Activated naive CD8-positive, alpha-beta T cell treated with anti-CD3 and anti-CD28 coated beads, Interleukin-2, amount 50 U/mL, for 24 hours (primary cell): Measurements from ENCODE around the gene KAT6B.
A peak's percentile ranks its signal among the peaks of the same experiment; 100 is the strongest.

ENCODE experiments used
- ATAC-seq: fragments of 150-1000 bp; cut with Tn5 transposase; one replicate; pipeline ENCODE4 v1.10.0; 2021
- DNase-seq: peaks from one replicate; pipeline ENCODE4 v3.0.0; 2021
- H3K27ac Mint-ChIP-seq: one replicate; pipeline ENCODE4 v1.8.0; 2021; ENCODE audit warnings: mild to moderate bottlenecking, mixed read lengths
- H3K27me3 Mint-ChIP-seq: one replicate; pipeline ENCODE4 v1.8.0; 2021; ENCODE audit warnings: mixed read lengths
- H3K36me3 Mint-ChIP-seq: one replicate; pipeline ENCODE4 v1.8.0; 2021; ENCODE audit warnings: low read depth, mixed read lengths
- H3K4me1 Mint-ChIP-seq: one replicate; pipeline ENCODE4 v1.8.0; 2021; ENCODE audit warnings: mixed read lengths
- H3K4me3 Mint-ChIP-seq: one replicate; pipeline ENCODE4 v1.8.0; 2021; ENCODE audit warnings: mild to moderate bottlenecking, moderate library complexity, mixed read lengths
- H3K9me3 Mint-ChIP-seq: one replicate; pipeline ENCODE4 v1.8.0; 2021; ENCODE audit warnings: mixed read lengths

Gene KAT6B

DNA sequence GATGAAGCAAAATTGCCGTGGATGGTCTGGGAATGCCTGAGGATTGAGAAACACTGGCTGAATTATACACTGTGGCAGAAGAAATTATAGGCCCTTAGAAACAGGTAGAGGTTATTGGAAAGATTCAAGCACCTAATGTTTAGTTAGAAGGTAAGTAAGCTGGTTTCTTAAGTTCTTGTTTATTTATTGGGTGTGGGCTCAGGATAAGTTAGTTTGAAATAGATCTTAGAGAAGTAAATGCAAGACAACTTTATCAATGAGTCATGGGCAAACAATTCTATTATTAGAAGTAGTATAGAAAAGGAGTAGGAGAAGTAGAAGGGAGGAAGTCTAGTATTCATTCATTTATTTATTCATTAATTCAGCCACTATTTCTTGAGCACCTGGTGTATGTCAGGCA, 96.5 kb downstream of the KAT6B start:
- H3K27me3 Mint-ChIP-seq: no peaks in the 10 kb centered on the region
- H3K4me1 Mint-ChIP-seq: peaks cover 37% of the 10 kb centered on the region
- H3K27ac Mint-ChIP-seq: no peak overlapping the region
- no peak for DNase-seq
- H3K36me3 Mint-ChIP-seq: peaks cover 10% of the 10 kb centered on the region
- H3K9me3 Mint-ChIP-seq: peaks cover 4% of the 10 kb centered on the region
- no peak overlapping the region for H3K4me3 Mint-ChIP-seq
- no peak for ATAC-seq

DNA sequence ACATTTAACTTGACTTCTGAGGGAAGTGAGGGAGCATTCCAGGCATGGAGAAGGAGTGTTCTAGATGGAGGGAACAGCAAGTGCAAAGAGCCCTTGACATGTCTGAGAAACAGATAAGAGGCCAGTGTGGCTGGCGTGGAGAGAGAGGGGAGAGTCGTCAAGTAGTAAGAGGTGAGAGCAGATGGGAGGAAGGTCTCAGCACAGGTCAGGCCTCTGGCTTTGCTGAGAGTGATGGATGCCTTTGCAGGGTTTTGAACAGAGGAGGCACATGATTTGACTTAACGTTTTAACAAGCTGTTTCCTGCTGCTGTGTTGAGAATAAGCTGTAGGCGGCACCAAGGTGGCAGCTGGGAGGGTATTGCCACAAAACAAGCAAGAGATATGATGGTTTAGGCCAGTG, 97.2 kb downstream of the KAT6B start:
- no peaks in the 10 kb centered on the region for H3K27me3 Mint-ChIP-seq
- H3K4me3 Mint-ChIP-seq: no peak overlapping the region
- no peak overlapping the region for H3K27ac Mint-ChIP-seq
- H3K4me1 Mint-ChIP-seq: peaks cover 39% of the 10 kb centered on the region
- DNase-seq (no peak), ATAC-seq (peak; percentile 43)
- peaks cover 4% of the 10 kb centered on the region for H3K9me3 Mint-ChIP-seq
- peaks cover 10% of the 10 kb centered on the region for H3K36me3 Mint-ChIP-seq

DNA sequence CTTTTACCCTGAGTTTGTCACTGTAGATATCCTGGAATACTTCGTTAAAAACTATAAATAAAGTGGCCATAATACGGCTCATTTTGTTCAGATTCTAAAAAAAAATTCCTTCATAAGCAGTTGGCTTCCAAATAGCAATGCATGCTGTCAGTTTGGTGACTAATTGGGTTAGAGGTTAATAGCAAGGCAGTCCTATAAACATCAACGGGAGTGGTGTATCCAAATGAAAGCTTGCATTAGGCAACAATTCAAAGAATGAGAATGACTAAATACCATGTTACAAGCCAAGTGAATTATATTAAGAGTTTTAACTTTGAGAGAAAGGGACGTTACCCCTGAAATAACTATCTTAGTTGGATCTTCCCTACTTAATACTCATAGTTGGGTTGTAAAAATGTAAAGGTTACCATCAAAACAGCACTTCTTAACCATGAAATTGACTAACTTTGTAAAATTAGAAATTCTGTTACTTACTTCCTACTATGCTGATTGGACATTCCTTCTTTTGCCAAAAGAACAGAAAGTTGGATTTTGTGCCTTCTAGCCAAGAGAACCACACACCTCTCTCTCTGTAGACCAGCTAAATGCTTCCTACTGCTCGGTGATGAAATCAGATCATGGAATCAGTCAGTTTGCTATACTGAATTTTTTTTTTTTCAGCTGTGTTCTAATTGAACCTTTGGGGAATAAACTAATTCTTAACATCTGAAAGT, 98.0 kb downstream of the KAT6B start:
- H3K4me1 Mint-ChIP-seq: peaks cover 39% of the 10 kb centered on the region
- no peak overlapping the region for H3K4me3 Mint-ChIP-seq
- ATAC-seq: no peak
- DNase-seq: no peak
- peaks cover 8% of the 10 kb centered on the region for H3K36me3 Mint-ChIP-seq
- H3K9me3 Mint-ChIP-seq: peaks cover 4% of the 10 kb centered on the region
- no peaks in the 10 kb centered on the region for H3K27me3 Mint-ChIP-seq
- H3K27ac Mint-ChIP-seq: no peak overlapping the region

DNA sequence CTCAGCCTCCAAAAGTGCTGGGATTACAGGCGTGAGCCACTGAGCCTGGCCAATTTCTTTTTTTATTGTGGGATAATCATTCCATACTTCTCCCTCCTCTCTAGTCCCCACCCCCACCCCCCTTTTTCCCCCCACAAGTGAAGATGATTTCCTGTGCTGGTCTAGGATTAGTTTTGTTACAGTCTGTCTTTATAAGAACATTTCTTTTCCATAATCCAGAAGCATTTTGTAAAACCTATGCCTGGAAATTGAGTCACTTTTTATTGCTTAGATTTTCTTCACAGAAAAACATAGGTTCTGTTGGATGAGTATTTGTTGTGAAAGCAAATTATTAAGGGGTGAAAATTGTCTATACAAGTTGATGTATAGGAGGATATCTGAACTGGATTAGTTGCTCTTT, 98.9 kb downstream of the KAT6B start:
- H3K27ac Mint-ChIP-seq: no peak overlapping the region
- no peak for ATAC-seq
- H3K4me1 Mint-ChIP-seq: peaks cover 38% of the 10 kb centered on the region
- H3K4me3 Mint-ChIP-seq: no peak overlapping the region
- peaks cover 3% of the 10 kb centered on the region for H3K36me3 Mint-ChIP-seq
- H3K9me3 Mint-ChIP-seq: no peaks in the 10 kb centered on the region
- DNase-seq: no peak
- H3K27me3 Mint-ChIP-seq: no peaks in the 10 kb centered on the region

DNA sequence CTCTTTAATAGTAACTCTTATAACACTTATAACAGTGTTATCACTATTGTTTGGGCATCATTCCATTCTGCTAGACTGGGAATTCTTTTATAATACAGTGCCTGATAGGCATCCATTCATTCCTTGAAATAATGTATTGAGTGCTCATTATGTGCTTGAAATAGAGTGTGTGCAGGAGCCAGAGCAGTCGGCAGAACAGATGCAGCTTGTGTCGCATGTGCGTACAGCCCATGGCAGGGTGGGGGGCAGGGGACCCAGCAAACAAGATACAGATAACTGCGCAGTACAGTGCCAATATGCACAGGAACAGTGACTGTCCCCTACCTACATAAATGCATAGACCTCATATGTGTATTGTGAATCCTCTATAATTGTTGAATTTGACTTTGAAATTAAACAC, 99.3 kb downstream of the KAT6B start:
- ATAC-seq (no peak), DNase-seq (no peak)
- Mint-ChIP-seq H3K36me3 (no peaks in the 10 kb centered on the region), H3K4me1 (peaks cover 38% of the 10 kb centered on the region), H3K9me3 (no peaks in the 10 kb centered on the region), H3K27ac (no peak overlapping the region), H3K27me3 (no peaks in the 10 kb centered on the region), H3K4me3 (no peak overlapping the region)

DNA sequence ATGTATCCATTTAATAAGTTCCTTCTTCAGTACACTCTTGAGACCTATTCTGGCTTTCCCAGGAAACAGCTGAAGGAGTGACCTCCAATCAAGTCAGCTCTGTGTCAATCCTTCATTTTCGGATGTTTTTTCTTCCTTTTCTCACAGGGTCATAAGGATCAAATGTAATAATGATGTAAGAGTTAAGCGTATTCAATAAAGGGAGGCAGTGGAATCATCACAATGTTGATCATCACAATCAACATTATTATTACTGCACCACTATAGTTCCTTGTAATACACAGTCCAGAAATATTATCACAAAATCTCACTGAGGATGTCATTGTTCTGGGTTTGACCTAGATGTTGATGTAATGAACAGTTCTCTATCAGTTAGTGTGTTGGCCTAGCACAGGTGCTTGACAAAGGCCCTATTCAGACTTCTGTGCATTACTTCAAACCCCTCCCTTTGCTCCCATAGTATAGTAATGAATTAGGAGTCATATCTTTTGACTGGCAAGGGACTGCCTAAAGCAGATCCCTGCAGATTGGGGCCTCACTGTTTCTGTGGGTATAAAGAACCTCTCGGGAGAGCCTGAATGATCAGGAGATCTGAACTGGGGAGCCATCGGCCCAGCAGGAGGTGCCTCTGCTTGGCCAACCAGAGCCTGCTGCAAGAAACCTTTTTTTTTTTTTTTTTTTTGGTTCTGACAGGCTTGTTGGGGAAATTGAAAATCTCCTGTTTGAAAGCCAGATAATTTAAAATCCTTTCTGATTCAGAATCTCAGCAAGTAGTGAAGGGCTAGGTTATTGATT, 100.6 kb downstream of the KAT6B start:
- no peaks in the 10 kb centered on the region for H3K36me3 Mint-ChIP-seq
- ATAC-seq (no peak), DNase-seq (no peak)
- no peak overlapping the region for H3K4me3 Mint-ChIP-seq
- H3K4me1 Mint-ChIP-seq: peaks cover 41% of the 10 kb centered on the region
- H3K9me3 Mint-ChIP-seq: no peaks in the 10 kb centered on the region
- no peaks in the 10 kb centered on the region for H3K27me3 Mint-ChIP-seq
- H3K27ac Mint-ChIP-seq: no peak overlapping the region

DNA sequence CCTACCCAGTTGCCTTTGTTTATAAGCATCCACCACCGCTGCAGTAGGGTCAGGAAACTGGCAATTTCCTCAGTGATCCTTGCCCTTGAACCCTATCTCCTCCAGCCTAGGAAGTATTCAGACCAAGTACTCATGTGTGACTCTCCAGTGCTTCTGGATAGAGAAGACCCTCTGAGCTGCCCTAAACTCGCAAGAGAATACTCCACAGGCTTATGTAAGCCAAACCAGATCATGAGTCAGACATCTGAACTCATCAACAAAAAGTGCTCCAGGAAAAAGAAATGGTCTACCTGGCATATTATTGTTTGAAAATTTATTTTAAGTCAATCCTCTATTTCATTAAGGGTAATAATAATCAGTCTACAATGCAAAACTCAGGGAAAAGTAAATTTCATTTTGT, 101.3 kb downstream of the KAT6B start:
- H3K27ac Mint-ChIP-seq: no peak overlapping the region
- H3K9me3 Mint-ChIP-seq: no peaks in the 10 kb centered on the region
- DNase-seq (no peak), ATAC-seq (no peak)
- H3K4me3 Mint-ChIP-seq: no peak overlapping the region
- H3K36me3 Mint-ChIP-seq: no peaks in the 10 kb centered on the region
- no peaks in the 10 kb centered on the region for H3K27me3 Mint-ChIP-seq
- H3K4me1 Mint-ChIP-seq: peaks cover 35% of the 10 kb centered on the region

DNA sequence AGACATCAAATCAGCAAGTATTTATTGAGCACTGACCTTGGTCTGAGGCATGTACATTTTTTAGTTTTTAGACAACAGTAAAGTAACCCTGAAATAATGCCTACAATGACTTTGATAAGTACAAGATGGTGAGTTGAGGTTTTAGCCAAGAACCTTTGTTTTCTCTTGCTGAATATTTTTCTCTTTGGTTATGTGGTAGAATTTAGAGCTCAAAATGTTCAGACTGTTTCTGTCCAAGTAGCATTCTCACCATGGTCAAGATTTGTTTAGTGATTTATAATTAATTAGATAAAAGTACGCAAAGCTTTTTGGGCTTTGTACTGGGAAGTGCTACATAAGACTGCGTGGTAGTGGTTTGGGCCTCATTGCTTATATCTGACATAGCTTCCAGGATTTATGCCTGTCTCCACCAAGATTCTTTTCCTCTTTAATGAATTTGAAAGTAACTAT, 102.4 kb downstream of the KAT6B start:
- no peak for DNase-seq

DNA sequence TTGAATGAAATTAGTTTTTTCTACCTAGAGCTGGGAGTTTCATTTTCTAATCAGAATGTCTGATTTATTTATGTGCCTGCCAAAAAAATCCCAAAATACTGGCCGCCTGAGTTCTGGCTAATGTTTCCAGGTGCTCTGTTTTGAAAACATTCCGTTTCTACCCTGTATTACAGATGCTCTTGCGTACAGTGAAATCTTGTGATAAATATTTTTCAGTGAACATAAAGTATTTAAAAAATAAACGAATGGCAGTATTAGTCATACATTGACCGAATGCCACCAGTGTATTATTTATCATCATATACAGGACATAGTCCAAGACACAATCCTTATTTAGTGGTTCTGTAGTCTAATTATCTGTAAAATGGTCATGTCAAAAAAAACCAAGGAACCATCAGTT, 102.8 kb downstream of the KAT6B start:
- H3K27me3 Mint-ChIP-seq: no peaks in the 10 kb centered on the region
- peaks cover under 1% of the 10 kb centered on the region for H3K36me3 Mint-ChIP-seq
- peaks cover 23% of the 10 kb centered on the region for H3K4me1 Mint-ChIP-seq

More for the DNA sequence above, 102.4 kb downstream of the KAT6B start:
- Mint-ChIP-seq H3K36me3 (no peaks in the 10 kb centered on the region), H3K4me1 (peaks cover 25% of the 10 kb centered on the region), H3K27me3 (no peaks in the 10 kb centered on the region), H3K9me3 (no peaks in the 10 kb centered on the region), H3K4me3 (no peak overlapping the region), H3K27ac (no peak overlapping the region)
- ATAC-seq: no peak

DNA sequence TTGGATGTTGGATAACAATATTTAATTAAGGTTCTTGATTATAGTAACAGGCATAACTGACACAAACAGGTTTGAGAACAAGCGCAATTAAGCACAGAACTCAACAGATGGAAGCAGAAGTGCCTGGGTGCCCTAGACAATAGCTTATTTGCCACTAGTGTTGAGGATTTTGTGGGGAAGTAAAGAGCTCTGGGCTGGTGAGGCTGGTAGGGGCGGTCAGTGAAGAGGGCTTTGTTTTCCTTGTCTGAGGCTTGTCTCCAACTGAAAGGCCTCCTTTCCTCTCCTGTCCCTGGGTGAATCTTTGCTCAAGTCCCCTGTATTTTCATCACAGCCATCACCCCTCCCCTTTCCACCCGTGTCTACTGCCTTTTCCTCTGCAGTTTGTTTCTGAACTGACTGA, 104.6 kb downstream of the KAT6B start:
- no peak for DNase-seq
- no peak overlapping the region for H3K4me3 Mint-ChIP-seq
- H3K36me3 Mint-ChIP-seq: peaks cover 2% of the 10 kb centered on the region
- ATAC-seq: no peak
- H3K27ac Mint-ChIP-seq: no peak overlapping the region
- H3K27me3 Mint-ChIP-seq: no peaks in the 10 kb centered on the region
- H3K9me3 Mint-ChIP-seq: no peaks in the 10 kb centered on the region
- H3K4me1 Mint-ChIP-seq: peaks cover 20% of the 10 kb centered on the region

More for the DNA sequence above, 102.8 kb downstream of the KAT6B start:
- no peaks in the 10 kb centered on the region for H3K9me3 Mint-ChIP-seq
- H3K27ac Mint-ChIP-seq: no peak overlapping the region
- H3K4me3 Mint-ChIP-seq: no peak overlapping the region
- no peak for DNase-seq
- ATAC-seq: no peak

DNA sequence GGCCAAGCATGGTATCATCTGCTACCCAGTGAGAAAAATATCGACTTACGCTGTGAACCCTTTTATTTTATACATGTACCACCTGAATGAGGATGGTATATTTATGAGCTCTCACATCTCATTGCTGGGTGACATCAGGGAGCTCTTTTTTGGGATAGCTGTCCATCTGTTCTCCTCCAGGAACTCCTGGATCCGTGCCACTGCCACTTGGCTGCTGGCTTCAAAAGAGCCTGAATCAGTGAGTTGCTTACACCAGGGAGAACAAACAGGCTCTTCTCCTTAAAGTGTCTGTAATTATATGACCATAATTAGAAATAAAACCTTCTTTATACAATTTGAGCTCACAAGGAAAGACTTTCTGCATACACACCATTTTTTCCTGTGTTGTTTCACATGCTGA, 106.2 kb downstream of the KAT6B start:
- no peak overlapping the region for H3K4me3 Mint-ChIP-seq
- DNase-seq (no peak), ATAC-seq (no peak)
- H3K9me3 Mint-ChIP-seq: no peaks in the 10 kb centered on the region
- peaks cover 14% of the 10 kb centered on the region for H3K4me1 Mint-ChIP-seq
- peaks cover 2% of the 10 kb centered on the region for H3K36me3 Mint-ChIP-seq
- no peak overlapping the region for H3K27ac Mint-ChIP-seq
- H3K27me3 Mint-ChIP-seq: no peaks in the 10 kb centered on the region

DNA sequence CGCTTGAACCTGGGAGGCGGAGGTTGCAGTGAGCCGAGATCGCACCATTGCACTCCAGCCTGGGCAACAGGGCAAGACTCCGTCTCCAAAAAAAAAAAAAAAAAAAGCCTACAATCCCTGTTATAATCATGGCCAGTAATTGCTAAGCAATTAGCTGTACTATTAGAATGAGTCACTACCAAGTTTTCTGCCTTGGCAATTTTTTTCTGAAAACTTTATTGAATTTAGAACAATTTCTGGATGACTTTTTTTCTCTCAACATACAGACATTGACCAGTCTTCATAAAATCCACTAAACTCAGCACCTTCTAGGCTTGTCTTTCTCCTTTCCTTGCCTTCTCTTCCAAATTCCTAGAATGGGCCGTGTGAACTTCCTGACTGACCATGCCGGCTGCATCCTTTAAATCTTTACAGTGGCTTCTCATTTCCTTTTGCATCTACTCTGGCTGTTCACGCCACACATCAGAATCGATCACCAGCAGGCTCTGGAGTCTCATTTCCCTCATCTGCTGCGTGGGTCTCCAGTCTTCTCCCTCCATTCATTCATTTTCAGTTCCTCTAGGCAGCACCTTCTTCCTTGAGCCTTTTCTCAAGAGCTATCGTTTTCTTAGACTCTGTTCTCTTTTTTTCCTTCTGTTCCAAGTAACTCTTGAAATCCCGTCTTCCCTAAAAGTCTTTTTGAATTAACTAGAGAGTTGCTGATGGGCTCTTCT, 107.9 kb downstream of the KAT6B start:
- H3K27me3 Mint-ChIP-seq: no peaks in the 10 kb centered on the region
- ATAC-seq: no peak

DNA sequence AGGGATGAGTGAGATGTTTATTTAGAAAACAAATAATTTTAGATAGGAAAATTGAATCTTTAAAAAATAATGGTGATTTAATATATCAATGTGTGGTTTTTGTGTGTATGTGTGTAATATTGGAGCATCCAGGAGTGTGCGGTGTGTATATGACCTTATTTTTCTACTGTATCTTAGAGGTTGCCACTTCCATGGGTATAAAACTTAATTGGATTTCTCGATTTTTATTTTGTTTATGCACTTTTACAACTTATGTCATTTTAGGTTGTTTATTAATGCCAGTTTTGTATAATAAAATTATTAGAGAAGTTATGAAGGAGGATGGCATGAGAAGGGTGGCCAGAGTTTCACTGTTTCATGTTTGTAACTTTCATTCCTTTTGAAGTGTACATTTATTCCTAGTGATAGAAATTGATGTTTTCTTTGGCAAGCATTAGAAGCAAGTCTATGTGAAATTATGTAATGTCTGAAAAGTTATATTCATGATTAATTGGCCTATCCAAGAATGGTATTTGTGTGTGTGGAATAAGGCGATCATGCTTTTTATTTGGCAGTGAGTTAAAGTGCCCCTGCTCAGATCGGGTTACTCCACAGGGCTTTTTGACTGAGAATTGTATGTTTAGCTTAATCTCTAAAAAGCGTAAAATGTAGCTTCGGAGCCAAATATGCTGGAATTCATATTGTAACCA, 110.3 kb downstream of the KAT6B start:
- no peak for DNase-seq
- no peak for ATAC-seq
- H3K4me1 Mint-ChIP-seq: peaks cover 13% of the 10 kb centered on the region
- peaks cover 2% of the 10 kb centered on the region for H3K36me3 Mint-ChIP-seq
- H3K27me3 Mint-ChIP-seq: no peaks in the 10 kb centered on the region
- no peak overlapping the region for H3K27ac Mint-ChIP-seq
- H3K9me3 Mint-ChIP-seq: no peaks in the 10 kb centered on the region
- no peak overlapping the region for H3K4me3 Mint-ChIP-seq

More for the DNA sequence above, 107.9 kb downstream of the KAT6B start:
- no peak for DNase-seq
- Mint-ChIP-seq H3K36me3 (peaks cover 2% of the 10 kb centered on the region), H3K27ac (no peak overlapping the region), H3K4me3 (no peak overlapping the region), H3K4me1 (peaks cover 12% of the 10 kb centered on the region), H3K9me3 (no peaks in the 10 kb centered on the region)

DNA sequence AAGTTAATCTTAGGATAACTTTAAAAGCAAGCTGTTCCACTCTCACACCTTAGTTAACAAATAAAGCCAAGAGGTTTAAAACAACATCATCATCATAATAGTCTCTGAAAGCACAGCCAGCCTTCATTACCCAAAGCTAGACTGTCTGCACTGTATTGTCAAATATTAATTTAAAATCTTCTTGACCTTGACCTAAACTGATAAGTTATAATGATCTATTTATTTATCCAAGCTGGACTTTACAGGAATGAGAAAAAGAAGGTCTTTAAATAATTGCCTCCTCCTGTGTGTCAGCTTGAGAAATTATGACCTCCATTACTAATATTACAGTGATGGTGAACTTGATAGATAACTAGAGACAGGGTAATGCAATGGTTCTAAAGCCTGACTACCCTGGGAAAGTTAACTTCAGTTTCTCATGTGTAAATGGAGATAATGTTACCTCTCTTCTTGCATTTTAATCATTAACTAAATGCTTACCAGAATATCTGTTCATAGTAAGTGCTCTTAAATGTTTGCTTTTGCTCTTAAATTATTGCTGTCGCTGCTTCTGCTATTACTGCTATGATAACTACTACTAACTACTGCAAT, 111.0 kb downstream of the KAT6B start:
- H3K4me1 Mint-ChIP-seq: peaks cover 13% of the 10 kb centered on the region
- no peak overlapping the region for H3K27ac Mint-ChIP-seq
- no peak for DNase-seq
- H3K9me3 Mint-ChIP-seq: no peaks in the 10 kb centered on the region
- ATAC-seq: no peak
- H3K27me3 Mint-ChIP-seq: no peaks in the 10 kb centered on the region
- peaks cover 2% of the 10 kb centered on the region for H3K36me3 Mint-ChIP-seq
- no peak overlapping the region for H3K4me3 Mint-ChIP-seq
